HCT116 (cell line): ENCODE data around the gene GRK5. TPM values are rescaled to one million over a fixed set of nuclear protein-coding genes. Genes with fewer than 3 reads are reported as not detected.

ENCODE experiments used
- ATAC-seq: fragments of 200-7000 bp; cut with Tn5 transposase; 2 replicates; pipeline ENCODE4 v1.9.1; 2020; ENCODE audit warnings: mild to moderate bottlenecking, moderate library complexity
- BruUV-seq: library from RNA; stranded (reverse); fragments of 400-500 nt; replicated peaks from 2 replicates; lab custom pipeline; 2021; lab: Mats Ljungman, UMichigan
- CTCF ChIA-PET: fragments of 300-600 bp; sonication (Branson Sonifier 250); formaldehyde crosslinking; loops from one replicate; lab custom pipeline; 2021; ENCODE audit warnings: antibody characterized with exemption; lab: Charles Lee
- POLR2A ChIA-PET: fragments of 300-600, 350-600 bp; sonication (Branson Sonifier 250); formaldehyde crosslinking; loops from one replicate; lab custom pipeline; 2021; ENCODE audit warnings: antibody characterized with exemption; lab: Charles Lee
- RAD21 ChIA-PET, 2 experiments: fragments of 300-600 bp; sonication (Branson Sonifier 250); formaldehyde crosslinking; loops; one replicate each; lab custom pipeline; 2023; ENCODE audit warnings: low total read pairs in 2 of 2; ENCODE audit not compliant: uncharacterized antibody in 2 of 2, unreplicated experiment in 2 of 2, low non-redundant PET in 1 of 2; lab: Charles Lee
- DNase-seq: peaks from one replicate; pipeline ENCODE4 v3.0.0-alpha.2; 2010; ENCODE audit warnings: low read depth, low spot score
- H2AFZ ChIP-seq: fragments of 200-600 bp; shearing (Covaris generic), sonication (generic); 2 replicates; pipeline ENCODE4 v1.6.1; 2017; ENCODE audit warnings: low read depth, mixed run types, mixed read lengths, antibody characterized with exemption, low read length; ENCODE audit not compliant: poor library complexity, severe bottlenecking
- H3K27ac ChIP-seq: 2 replicates; pipeline ENCODE4 v1.5.1; 2012; ENCODE audit warnings: low read depth, low read length
- H3K27me3 ChIP-seq: fragments of 200-600 bp; sonication (generic); 2 replicates; pipeline ENCODE4 v1.6.1; 2016; ENCODE audit warnings: mixed run types, low read length, mixed read lengths; ENCODE audit not compliant: insufficient read depth
- H3K36me3 ChIP-seq, 2 experiments: fragments of 200-500 bp in 1 of 2; fragments of 200-600 bp in 1 of 2; sonication (Bioruptor generic) in 1 of 2; sonication (generic) in 1 of 2; 2 replicates each; pipeline versions ENCODE4 v1.5.1 to v1.6.1; 2014 to 2016; ENCODE audit warnings: low read length in 2 of 2, inconsistent platforms in 1 of 2, mixed read lengths in 1 of 2, mixed run types in 1 of 2; ENCODE audit not compliant: insufficient read depth in 2 of 2, control insufficient read depth in 1 of 2
- H3K4me1 ChIP-seq, 2 experiments: fragments of 200-600 bp in 1 of 2; sonication (generic) in 1 of 2; 2 replicates each; pipeline versions ENCODE4 v1.5.1 to v1.6.1; 2012 to 2017; ENCODE audit warnings: low read length in 2 of 2, inconsistent platforms in 1 of 2, mild to moderate bottlenecking in 1 of 2, mixed read lengths in 1 of 2, mixed run types in 1 of 2, moderate library complexity in 1 of 2; ENCODE audit not compliant: insufficient read depth in 2 of 2, control insufficient read depth in 1 of 2
- H3K4me2 ChIP-seq: fragments of 200-600 bp; sonication (generic); 2 replicates; pipeline ENCODE4 v1.6.1; 2017; ENCODE audit warnings: mixed run types, low read length, mixed read lengths
- H3K4me3 ChIP-seq, 2 experiments: fragments of 200-600 bp in 1 of 2; sonication (generic) in 1 of 2; replicated peaks in 1 of 2; 2 replicates each; pipeline ENCODE4 v1.5.1; 2011 to 2016; ENCODE audit warnings: low read length in 2 of 2, control low read depth in 1 of 2, low read depth in 1 of 2, mild to moderate bottlenecking in 1 of 2, mixed read lengths in 1 of 2, mixed run types in 1 of 2
- H3K79me2 ChIP-seq: fragments of 200-600 bp; sonication (generic); 2 replicates; pipeline ENCODE4 v1.6.1; 2017; ENCODE audit warnings: mild to moderate bottlenecking, mixed run types, low read length, moderate library complexity, mixed read lengths; ENCODE audit not compliant: insufficient read depth
- H3K9ac ChIP-seq: fragments of 200-600 bp; sonication (generic); 2 replicates; pipeline ENCODE4 v1.6.1; 2016; ENCODE audit warnings: low read length, mixed read lengths
- H3K9me2 ChIP-seq: fragments of 200-600 bp; sonication (generic), shearing (Covaris generic); 2 replicates; pipeline ENCODE4 v1.6.1; 2017; ENCODE audit warnings: mixed run types, mild to moderate bottlenecking, moderate library complexity; ENCODE audit not compliant: insufficient read depth
- H3K9me3 ChIP-seq, 2 experiments: fragments of 200-500 bp in 1 of 2; fragments of 200-600 bp in 1 of 2; sonication (Bioruptor generic) in 1 of 2; sonication (generic) in 1 of 2; 2 replicates each; pipeline ENCODE4 v1.6.1; 2014 to 2017; ENCODE audit warnings: low read length in 2 of 2, mixed read lengths in 2 of 2, inconsistent platforms in 1 of 2, low read depth in 1 of 2, mild to moderate bottlenecking in 1 of 2, mixed run types in 1 of 2, moderate library complexity in 1 of 2; ENCODE audit not compliant: control insufficient read depth in 1 of 2, insufficient read depth in 1 of 2
- H4K20me1 ChIP-seq: fragments of 200-600 bp; sonication (generic), shearing (Covaris generic); 2 replicates; pipeline ENCODE4 v1.6.1; 2017; ENCODE audit warnings: mixed run types, mild to moderate bottlenecking, moderate library complexity; ENCODE audit not compliant: insufficient read depth
- CBX3 ChIP-seq: IDR thresholded peaks from 2 replicates; pipeline ENCODE4 v1.6.1; 2012; ENCODE audit warnings: low read depth
- CEBPB ChIP-seq: IDR thresholded peaks from 2 replicates; pipeline ENCODE4 v1.6.1; 2012; ENCODE audit warnings: low read depth
- EGR1 ChIP-seq: IDR thresholded peaks from 2 replicates; pipeline ENCODE4 v1.6.1; 2012; ENCODE audit warnings: low read depth
- ELF1 ChIP-seq: IDR thresholded peaks from 2 replicates; pipeline ENCODE4 v1.6.1; 2012; ENCODE audit warnings: low read depth, borderline replicate concordance
- EZH2 ChIP-seq: fragments of 200-600 bp; sonication (generic); IDR thresholded peaks from 2 replicates; pipeline ENCODE4 v1.6.1; 2017; ENCODE audit warnings: antibody characterized with exemption, mixed run types
- EZH2phosphoT487 ChIP-seq: fragments of 200-600 bp; IDR thresholded peaks from 2 replicates; pipeline ENCODE4 v1.6.1; 2018; ENCODE audit warnings: antibody characterized with exemption, borderline replicate concordance
- FOSL1 ChIP-seq: IDR thresholded peaks from 2 replicates; pipeline ENCODE4 v1.6.1; 2012; ENCODE audit warnings: low read depth
- JUND ChIP-seq: IDR thresholded peaks from 2 replicates; pipeline ENCODE4 v1.6.1; 2012
- POLR2A ChIP-seq: IDR thresholded peaks from 2 replicates; pipeline ENCODE4 v1.7.0; 2011; ENCODE audit warnings: borderline replicate concordance; ENCODE audit not compliant: insufficient read depth, insufficient read length; ENCODE audit errors: extremely low read depth
- SIN3A ChIP-seq: IDR thresholded peaks from 2 replicates; pipeline ENCODE4 v1.6.1; 2012; ENCODE audit warnings: low read depth
- SP1 ChIP-seq: IDR thresholded peaks from 2 replicates; pipeline ENCODE4 v1.6.1; 2012; ENCODE audit warnings: low read depth
- ZFX ChIP-seq: fragments of 450-650 bp; IDR thresholded peaks from 2 replicates; pipeline ENCODE4 v1.6.1; 2017
- ZNF274 ChIP-seq: fragments of 200-500 bp; sonication (Bioruptor generic); IDR thresholded peaks from 2 replicates; pipeline ENCODE4 v1.6.1; 2014; ENCODE audit warnings: mild to moderate bottlenecking, low read depth, low read length, inconsistent platforms
- intact Hi-C: fragments of 100-400 bp; cut with micrococcal nuclease; formaldehyde crosslinking; loops from 2 replicates; pipeline ENCODE4 v1.10.0; 2022
- total RNA-seq: library from RNA; stranded (reverse); gene quantifications from one replicate; pipeline ENCODE4 v1.2.1, GENCODE V29; 2021; ENCODE audit not compliant: unreplicated experiment
- TF ChIP-seq, protein P1 (sequence below): IDR thresholded peaks from 2 replicates; pipeline ENCODE4 v1.6.1; 2012; ENCODE audit warnings: low read depth
- TF ChIP-seq, protein P2 (sequence below): IDR thresholded peaks from 2 replicates; pipeline ENCODE4 v1.6.1; 2012
- TF ChIP-seq, protein P3 (sequence below), 3 experiments: fragments of 200-600 bp in 1 of 3; sonication (generic) in 1 of 3; IDR thresholded peaks in 2 of 3; conservative IDR thresholded peaks in 1 of 3; 2 replicates each; pipeline ENCODE4 v1.5.1; 2012 to 2017; ENCODE audit warnings: low read depth in 2 of 3, low read length in 2 of 3, antibody characterized with exemption in 1 of 3, borderline replicate concordance in 1 of 3, control low read depth in 1 of 3, mild to moderate bottlenecking in 1 of 3, mixed read lengths in 1 of 3, mixed run types in 1 of 3, moderate library complexity in 1 of 3; ENCODE audit not compliant: insufficient read depth in 1 of 3
- TF ChIP-seq, protein P4 (sequence below): IDR thresholded peaks from 2 replicates; pipeline ENCODE4 v1.6.1; 2011; ENCODE audit warnings: mild to moderate bottlenecking, low read length, moderate library complexity; ENCODE audit not compliant: insufficient replicate concordance; ENCODE audit errors: extremely low read depth
- TF ChIP-seq, protein P5 (sequence below): IDR thresholded peaks from 2 replicates; pipeline ENCODE4 v1.6.1; 2012

The GRK5 gene
- total RNA-seq, 1 experiment from 2014 or later = 7.3 TPM

DNA sequence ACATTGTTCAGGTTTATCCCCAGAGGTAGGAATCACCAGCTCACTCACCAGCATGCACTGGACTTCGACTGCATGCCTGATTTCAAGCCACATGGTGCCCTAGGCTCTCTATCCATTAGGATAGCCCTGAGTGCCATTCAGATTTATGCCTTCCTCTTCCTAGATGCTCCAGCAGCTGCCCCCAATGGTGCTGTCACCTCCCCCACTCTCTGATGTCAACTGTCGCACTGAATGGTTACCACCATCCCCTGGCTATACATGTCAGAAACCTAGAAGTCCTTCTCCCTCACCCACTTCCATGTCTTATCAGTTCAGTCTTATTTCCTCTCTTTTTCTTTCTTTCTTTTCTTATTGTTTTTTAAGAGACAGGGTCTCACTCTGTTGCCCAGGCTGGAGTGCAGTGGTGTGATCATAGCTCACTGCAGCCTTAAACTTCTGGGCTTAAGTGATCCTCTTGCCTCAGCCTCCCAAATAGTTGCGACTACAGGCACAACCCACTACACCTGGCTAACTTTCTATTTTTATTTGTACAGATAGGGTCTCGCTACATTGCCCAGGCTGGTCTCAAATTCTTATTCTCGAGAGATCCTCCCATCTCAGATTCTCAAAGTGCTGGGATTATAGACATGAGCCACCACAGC lies 44.8 kb upstream of the GRK5 start:
- no peaks in the 10 kb centered on the region for H3K27me3 ChIP-seq
- intact Hi-C loops = no loop called here
- CTCF ChIA-PET = no interaction called here
- peaks cover 10 to 24% of the 10 kb centered on the region in 2 experiments for H3K4me1 ChIP-seq
- BruUV-seq = no TSS peak
- no peak overlapping the region for H2AFZ ChIP-seq
- no peak for TF ChIP-seq ELF1
- TF ChIP-seq ZNF274 = no peak
- TF ChIP-seq, protein P1, sequence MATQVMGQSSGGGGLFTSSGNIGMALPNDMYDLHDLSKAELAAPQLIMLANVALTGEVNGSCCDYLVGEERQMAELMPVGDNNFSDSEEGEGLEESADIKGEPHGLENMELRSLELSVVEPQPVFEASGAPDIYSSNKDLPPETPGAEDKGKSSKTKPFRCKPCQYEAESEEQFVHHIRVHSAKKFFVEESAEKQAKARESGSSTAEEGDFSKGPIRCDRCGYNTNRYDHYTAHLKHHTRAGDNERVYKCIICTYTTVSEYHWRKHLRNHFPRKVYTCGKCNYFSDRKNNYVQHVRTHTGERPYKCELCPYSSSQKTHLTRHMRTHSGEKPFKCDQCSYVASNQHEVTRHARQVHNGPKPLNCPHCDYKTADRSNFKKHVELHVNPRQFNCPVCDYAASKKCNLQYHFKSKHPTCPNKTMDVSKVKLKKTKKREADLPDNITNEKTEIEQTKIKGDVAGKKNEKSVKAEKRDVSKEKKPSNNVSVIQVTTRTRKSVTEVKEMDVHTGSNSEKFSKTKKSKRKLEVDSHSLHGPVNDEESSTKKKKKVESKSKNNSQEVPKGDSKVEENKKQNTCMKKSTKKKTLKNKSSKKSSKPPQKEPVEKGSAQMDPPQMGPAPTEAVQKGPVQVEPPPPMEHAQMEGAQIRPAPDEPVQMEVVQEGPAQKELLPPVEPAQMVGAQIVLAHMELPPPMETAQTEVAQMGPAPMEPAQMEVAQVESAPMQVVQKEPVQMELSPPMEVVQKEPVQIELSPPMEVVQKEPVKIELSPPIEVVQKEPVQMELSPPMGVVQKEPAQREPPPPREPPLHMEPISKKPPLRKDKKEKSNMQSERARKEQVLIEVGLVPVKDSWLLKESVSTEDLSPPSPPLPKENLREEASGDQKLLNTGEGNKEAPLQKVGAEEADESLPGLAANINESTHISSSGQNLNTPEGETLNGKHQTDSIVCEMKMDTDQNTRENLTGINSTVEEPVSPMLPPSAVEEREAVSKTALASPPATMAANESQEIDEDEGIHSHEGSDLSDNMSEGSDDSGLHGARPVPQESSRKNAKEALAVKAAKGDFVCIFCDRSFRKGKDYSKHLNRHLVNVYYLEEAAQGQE = no peak
- TF ChIP-seq, protein P2, sequence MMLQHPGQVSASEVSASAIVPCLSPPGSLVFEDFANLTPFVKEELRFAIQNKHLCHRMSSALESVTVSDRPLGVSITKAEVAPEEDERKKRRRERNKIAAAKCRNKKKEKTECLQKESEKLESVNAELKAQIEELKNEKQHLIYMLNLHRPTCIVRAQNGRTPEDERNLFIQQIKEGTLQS = no peak
- TF ChIP-seq SIN3A = no peak
- TF ChIP-seq CBX3 = no peak
- TF ChIP-seq EZH2 = no peak
- TF ChIP-seq, protein P3, sequence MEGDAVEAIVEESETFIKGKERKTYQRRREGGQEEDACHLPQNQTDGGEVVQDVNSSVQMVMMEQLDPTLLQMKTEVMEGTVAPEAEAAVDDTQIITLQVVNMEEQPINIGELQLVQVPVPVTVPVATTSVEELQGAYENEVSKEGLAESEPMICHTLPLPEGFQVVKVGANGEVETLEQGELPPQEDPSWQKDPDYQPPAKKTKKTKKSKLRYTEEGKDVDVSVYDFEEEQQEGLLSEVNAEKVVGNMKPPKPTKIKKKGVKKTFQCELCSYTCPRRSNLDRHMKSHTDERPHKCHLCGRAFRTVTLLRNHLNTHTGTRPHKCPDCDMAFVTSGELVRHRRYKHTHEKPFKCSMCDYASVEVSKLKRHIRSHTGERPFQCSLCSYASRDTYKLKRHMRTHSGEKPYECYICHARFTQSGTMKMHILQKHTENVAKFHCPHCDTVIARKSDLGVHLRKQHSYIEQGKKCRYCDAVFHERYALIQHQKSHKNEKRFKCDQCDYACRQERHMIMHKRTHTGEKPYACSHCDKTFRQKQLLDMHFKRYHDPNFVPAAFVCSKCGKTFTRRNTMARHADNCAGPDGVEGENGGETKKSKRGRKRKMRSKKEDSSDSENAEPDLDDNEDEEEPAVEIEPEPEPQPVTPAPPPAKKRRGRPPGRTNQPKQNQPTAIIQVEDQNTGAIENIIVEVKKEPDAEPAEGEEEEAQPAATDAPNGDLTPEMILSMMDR (IDR thresholded peaks at IDR 0.05 in 2 of 3, conservative IDR thresholded peaks at IDR 0.05 in 1 of 3; ENCODE audit: borderline replicate concordance in 1 of 3, insufficient read depth in 1 of 3, low read depth in 2 of 3, low read length in 2 of 3) = no peak
- TF ChIP-seq JUND = no peak
- no peak for TF ChIP-seq ZFX
- TF ChIP-seq, protein P4, sequence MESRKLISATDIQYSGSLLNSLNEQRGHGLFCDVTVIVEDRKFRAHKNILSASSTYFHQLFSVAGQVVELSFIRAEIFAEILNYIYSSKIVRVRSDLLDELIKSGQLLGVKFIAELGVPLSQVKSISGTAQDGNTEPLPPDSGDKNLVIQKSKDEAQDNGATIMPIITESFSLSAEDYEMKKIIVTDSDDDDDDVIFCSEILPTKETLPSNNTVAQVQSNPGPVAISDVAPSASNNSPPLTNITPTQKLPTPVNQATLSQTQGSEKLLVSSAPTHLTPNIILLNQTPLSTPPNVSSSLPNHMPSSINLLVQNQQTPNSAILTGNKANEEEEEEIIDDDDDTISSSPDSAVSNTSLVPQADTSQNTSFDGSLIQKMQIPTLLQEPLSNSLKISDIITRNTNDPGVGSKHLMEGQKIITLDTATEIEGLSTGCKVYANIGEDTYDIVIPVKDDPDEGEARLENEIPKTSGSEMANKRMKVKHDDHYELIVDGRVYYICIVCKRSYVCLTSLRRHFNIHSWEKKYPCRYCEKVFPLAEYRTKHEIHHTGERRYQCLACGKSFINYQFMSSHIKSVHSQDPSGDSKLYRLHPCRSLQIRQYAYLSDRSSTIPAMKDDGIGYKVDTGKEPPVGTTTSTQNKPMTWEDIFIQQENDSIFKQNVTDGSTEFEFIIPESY = no peak
- TF ChIP-seq EGR1 = no peak
- no peak for TF ChIP-seq SP1
- TF ChIP-seq, protein P5, sequence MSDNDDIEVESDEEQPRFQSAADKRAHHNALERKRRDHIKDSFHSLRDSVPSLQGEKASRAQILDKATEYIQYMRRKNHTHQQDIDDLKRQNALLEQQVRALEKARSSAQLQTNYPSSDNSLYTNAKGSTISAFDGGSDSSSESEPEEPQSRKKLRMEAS = no peak
- TF ChIP-seq EZH2phosphoT487 = no peak
- TF ChIP-seq CEBPB = no peak
- no peak for TF ChIP-seq POLR2A
- TF ChIP-seq FOSL1 = no peak
- TF ChIP-seq, all 23 proteins: peak for 0
- RAD21 ChIA-PET = no interaction called here
- no peak overlapping the region for H3K4me2 ChIP-seq
- no peaks in the 10 kb centered on the region for H4K20me1 ChIP-seq
- no peak for DNase-seq
- no peaks in the 10 kb centered on the region for H3K9me2 ChIP-seq
- H3K79me2 ChIP-seq = peaks cover 27% of the 10 kb centered on the region
- H3K4me3 ChIP-seq = no peak overlapping the region
- H3K9ac ChIP-seq = no peak overlapping the region
- no peak for ATAC-seq
- H3K9me3 ChIP-seq = no peaks in the 10 kb centered on the region
- POLR2A ChIA-PET = no interaction called here
- H3K27ac ChIP-seq = no peak overlapping the region
- H3K36me3 ChIP-seq = peaks cover 19 to 60% of the 10 kb centered on the region in 2 experiments; a peak in 3 of 4 replicates
